Mesenchymal stem cell (in vitro differentiated cells and primary cell): ENCODE measurements around the gene HS1BP3.
A peak's percentile ranks its signal among the peaks of the same experiment; 100 is the strongest.

Source experiments
- DNase-seq: peaks from one replicate; pipeline ENCODE4 v3.0.0-alpha.2; 2013
- H2AFZ ChIP-seq: one replicate; pipeline ENCODE4 v1.6.1; 2013; ENCODE audit warnings: low read depth, mild to moderate bottlenecking, control low read depth, inconsistent platforms, low read length, moderate library complexity
- H2AK5ac ChIP-seq: 2 replicates; pipeline ENCODE4 v1.6.1; 2013; ENCODE audit warnings: low read length, moderate library complexity, mild to moderate bottlenecking, inconsistent platforms; ENCODE audit not compliant: severe bottlenecking
- H2BK120ac ChIP-seq: one replicate; pipeline ENCODE4 v1.6.1; 2013; ENCODE audit warnings: low read depth, mild to moderate bottlenecking, inconsistent platforms, low read length, moderate library complexity
- H2BK12ac ChIP-seq, 2 experiments: one replicate each; pipeline ENCODE4 v1.6.1; 2013; ENCODE audit warnings: inconsistent platforms in 2 of 2, low read length in 2 of 2, mild to moderate bottlenecking in 2 of 2, moderate library complexity in 2 of 2, control low read depth in 1 of 2
- H2BK15ac ChIP-seq: one replicate; pipeline ENCODE4 v1.6.1; 2013; ENCODE audit warnings: mild to moderate bottlenecking, low read depth, inconsistent platforms; ENCODE audit not compliant: poor library complexity, severe bottlenecking
- H2BK5ac ChIP-seq: 2 replicates; pipeline ENCODE4 v1.6.1; 2013; ENCODE audit warnings: low read depth, mild to moderate bottlenecking, low read length, control low read depth, inconsistent platforms; ENCODE audit not compliant: poor library complexity, severe bottlenecking
- H3K14ac ChIP-seq, 2 experiments: one replicate each; pipeline ENCODE4 v1.6.1; 2013; ENCODE audit warnings: inconsistent platforms in 2 of 2, low read length in 2 of 2, control low read depth in 1 of 2, mild to moderate bottlenecking in 1 of 2, moderate library complexity in 1 of 2
- H3K18ac ChIP-seq, 2 experiments: one replicate each; pipeline ENCODE4 v1.6.1; 2013; ENCODE audit warnings: inconsistent platforms in 2 of 2, low read length in 2 of 2, control low read depth in 1 of 2, low read depth in 1 of 2, mild to moderate bottlenecking in 1 of 2
- H3K23ac ChIP-seq, 2 experiments: one replicate each; pipeline ENCODE4 v1.6.1; 2013; ENCODE audit warnings: inconsistent platforms in 2 of 2, low read length in 2 of 2, mild to moderate bottlenecking in 2 of 2, moderate library complexity in 2 of 2, control low read depth in 1 of 2
- H3K27ac ChIP-seq: 2 replicates; pipeline ENCODE4 v1.5.1; 2013; ENCODE audit warnings: mild to moderate bottlenecking, moderate library complexity, low read length, control low read depth, inconsistent platforms; ENCODE audit not compliant: poor library complexity, severe bottlenecking
- H3K27me3 ChIP-seq, 2 experiments: 2 replicates each; pipeline versions ENCODE4 v1.6.1 to v1.7.0; 2013; ENCODE audit warnings: low read length in 2 of 2, mild to moderate bottlenecking in 2 of 2, moderate library complexity in 2 of 2, control low read depth in 1 of 2, inconsistent platforms in 1 of 2; ENCODE audit not compliant: control insufficient read depth in 1 of 2, insufficient read depth in 1 of 2
- H3K36me3 ChIP-seq, 2 experiments: 2 replicates each; pipeline versions ENCODE4 v1.6.1 to v1.7.0; 2013; ENCODE audit warnings: low read length in 2 of 2, control low read depth in 1 of 2, inconsistent platforms in 1 of 2, low read depth in 1 of 2, mild to moderate bottlenecking in 1 of 2; ENCODE audit not compliant: insufficient read depth in 2 of 2, control insufficient read depth in 1 of 2
- H3K4ac ChIP-seq, 2 experiments: one replicate each; pipeline ENCODE4 v1.6.1; 2013; ENCODE audit warnings: inconsistent platforms in 2 of 2, low read length in 2 of 2, mild to moderate bottlenecking in 2 of 2, moderate library complexity in 2 of 2, control low read depth in 1 of 2, low read depth in 1 of 2
- H3K4me1 ChIP-seq: 2 replicates; pipeline ENCODE4 v1.6.1; 2013; ENCODE audit warnings: low read depth, low read length, control low read depth; ENCODE audit not compliant: control insufficient read depth, insufficient read depth
- H3K4me2 ChIP-seq: 2 replicates; pipeline ENCODE4 v1.6.1; 2013; ENCODE audit warnings: low read length, mild to moderate bottlenecking, inconsistent platforms; ENCODE audit not compliant: poor library complexity, severe bottlenecking
- H3K4me3 ChIP-seq, 2 experiments: 2 replicates each; pipeline versions ENCODE4 v1.5.1 to v1.7.0; 2013; ENCODE audit warnings: low read length in 2 of 2, mild to moderate bottlenecking in 2 of 2, control low read depth in 1 of 2, low read depth in 1 of 2; ENCODE audit not compliant: insufficient read depth in 1 of 2
- H3K79me1 ChIP-seq: replicated peaks from 2 replicates; pipeline ENCODE4 v1.6.1; 2013; ENCODE audit warnings: mild to moderate bottlenecking, control low read depth, low read length, inconsistent platforms; ENCODE audit not compliant: poor library complexity, severe bottlenecking
- H3K9ac ChIP-seq: 2 replicates; pipeline ENCODE4 v1.7.0; 2013; ENCODE audit warnings: mild to moderate bottlenecking, low read length, moderate library complexity
- H3K9me3 ChIP-seq: 2 replicates; pipeline ENCODE4 v1.7.0; 2013; ENCODE audit warnings: mild to moderate bottlenecking, low read length; ENCODE audit not compliant: control insufficient read depth
- H4K8ac ChIP-seq: one replicate; pipeline ENCODE4 v1.6.1; 2013; ENCODE audit warnings: inconsistent platforms, mild to moderate bottlenecking, low read length, moderate library complexity
- H4K91ac ChIP-seq: one replicate; pipeline ENCODE4 v1.6.1; 2013; ENCODE audit warnings: mild to moderate bottlenecking, low read length, inconsistent platforms
- WGBS: methylation state at CpG from one replicate; pipeline ENCODE4 v1.1.7; 2013; ENCODE audit warnings: mixed read lengths; 5-methylcytosine and 5-hydroxymethylcytosine counted together

HS1BP3 gene

DNA sequence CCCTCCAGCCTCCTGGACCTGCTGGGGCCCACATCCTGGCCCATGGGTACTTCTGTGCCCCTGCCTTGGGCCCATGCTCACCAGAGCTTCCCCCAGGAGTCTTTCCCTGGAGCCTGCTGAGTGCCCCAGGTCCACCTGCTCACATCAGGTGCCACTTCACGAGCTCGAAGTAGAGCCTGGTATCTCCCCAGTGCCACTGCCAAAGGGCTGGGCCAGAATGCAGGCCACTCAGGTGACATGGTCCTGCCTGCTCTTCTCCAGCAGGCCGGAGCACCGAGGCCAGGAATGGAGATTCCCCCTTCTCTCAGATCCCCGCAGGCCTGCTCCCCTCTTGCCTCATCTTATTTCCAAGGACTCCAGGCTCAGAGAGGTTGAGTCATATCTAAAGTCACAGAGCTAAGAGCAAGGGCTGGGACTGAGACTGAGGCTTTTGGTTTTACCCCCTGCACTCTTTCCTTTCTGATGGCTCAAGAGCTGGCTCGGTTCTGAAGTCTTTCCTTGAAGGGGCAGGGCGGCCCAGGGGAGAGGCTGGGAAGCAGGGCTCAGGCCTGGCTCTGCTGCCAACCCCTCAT is 79.2 kb downstream of the HS1BP3 start:
- no peak overlapping the region for H3K4me3 ChIP-seq
- peak; percentile 44 for DNase-seq
- H2BK15ac ChIP-seq: peak overlapping the region; percentile 71
- H2BK5ac ChIP-seq: no peak overlapping the region
- no peak overlapping the region for H4K91ac ChIP-seq
- peaks cover 0 to 8% of the 10 kb centered on the region in 2 experiments for H3K27me3 ChIP-seq
- peak overlapping the region; percentile 28 to 90 for H2BK12ac ChIP-seq
- H3K36me3 ChIP-seq: no peaks in the 10 kb centered on the region
- no peak overlapping the region for H2AFZ ChIP-seq
- WGBS: 92% methylated on average over 7 of the region's 7 CpGs
- peak overlapping the region; percentile 73 for H2AK5ac ChIP-seq
- H2BK120ac ChIP-seq: peak overlapping the region; percentile 22
- peak overlapping the region in 1 of 2 experiments; percentile 27 for H3K23ac ChIP-seq
- H3K27ac ChIP-seq: no peak overlapping the region
- no peak overlapping the region for H4K8ac ChIP-seq
- H3K4ac ChIP-seq: no peak overlapping the region
- H3K14ac ChIP-seq: peak overlapping the region in 1 of 2 experiments; percentile 30
- peak overlapping the region; percentile 34 to 48 for H3K18ac ChIP-seq
- H3K4me2 ChIP-seq: no peak overlapping the region
- H3K4me1 ChIP-seq: peaks cover 28% of the 10 kb centered on the region
- no peak overlapping the region for H3K9ac ChIP-seq
- H3K9me3 ChIP-seq: no peaks in the 10 kb centered on the region
- H3K79me1 ChIP-seq: no peaks in the 10 kb centered on the region

GRCh38 chr2:20571231-20571630 is 79.7 kb downstream of the HS1BP3 start:
- Histone ChIP-seq H3K4me2 (no peak overlapping the region), H2BK5ac (no peak overlapping the region), H3K36me3 (no peaks in the 10 kb centered on the region), H2AFZ (no peak overlapping the region), H3K79me1 (no peaks in the 10 kb centered on the region), H3K27ac (no peak overlapping the region), H3K14ac (no peak overlapping the region), H3K9ac (no peak overlapping the region), H3K4me1 (peaks cover 30% of the 10 kb centered on the region), H2BK12ac (peak overlapping the region; percentile 28 to 37), H3K23ac (no peak overlapping the region), H3K4ac (no peak overlapping the region), H3K27me3 (peaks cover 0 to 8% of the 10 kb centered on the region in 2 experiments), H2AK5ac (peak overlapping the region; percentile 73), H2BK120ac (peak overlapping the region; percentile 22), H3K18ac (peak overlapping the region; percentile 43 to 45), H4K8ac (no peak overlapping the region), H3K9me3 (no peaks in the 10 kb centered on the region), H4K91ac (peak overlapping the region; percentile 36), H2BK15ac (no peak overlapping the region), H3K4me3 (no peak overlapping the region)
- DNase-seq: no peak
- 93% methylated on average over 10 of the region's 10 CpGs for WGBS

DNA sequence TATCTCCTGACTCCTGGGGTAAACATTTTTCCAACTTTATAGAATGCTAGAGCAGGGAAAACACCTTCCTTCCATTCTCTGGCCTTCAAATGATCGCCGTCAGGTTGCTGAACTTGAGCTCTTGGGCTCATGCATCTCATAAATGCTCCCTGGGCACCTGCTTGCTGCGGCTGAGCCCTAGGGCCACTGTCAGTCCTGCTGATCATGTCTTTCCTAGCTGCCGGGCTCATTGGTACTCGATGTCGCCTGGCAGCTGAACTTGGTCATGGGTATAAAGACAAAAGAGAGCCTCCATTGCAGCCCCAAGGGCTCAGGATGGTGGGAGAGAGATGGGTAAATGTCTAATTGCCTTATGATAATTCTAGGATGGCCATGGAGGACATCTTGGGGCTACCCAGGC is 80.6 kb downstream of the HS1BP3 start:
- H2BK12ac ChIP-seq: no peak overlapping the region
- H3K23ac ChIP-seq: no peak overlapping the region
- H2BK5ac ChIP-seq: no peak overlapping the region
- no peaks in the 10 kb centered on the region for H3K36me3 ChIP-seq
- H4K91ac ChIP-seq: no peak overlapping the region
- no peaks in the 10 kb centered on the region for H3K79me1 ChIP-seq
- WGBS: 99% methylated on average over 6 of the region's 6 CpGs
- peaks cover 39% of the 10 kb centered on the region for H3K4me1 ChIP-seq
- no peak overlapping the region for H2BK120ac ChIP-seq
- H2BK15ac ChIP-seq: no peak overlapping the region
- no peak overlapping the region for H3K14ac ChIP-seq
- H2AFZ ChIP-seq: no peak overlapping the region
- no peak overlapping the region for H3K4me3 ChIP-seq
- H2AK5ac ChIP-seq: no peak overlapping the region
- DNase-seq: no peak
- H3K9me3 ChIP-seq: no peaks in the 10 kb centered on the region
- no peak overlapping the region for H3K27ac ChIP-seq
- peaks cover 0 to 4% of the 10 kb centered on the region in 2 experiments for H3K27me3 ChIP-seq
- H3K4ac ChIP-seq: no peak overlapping the region
- H3K4me2 ChIP-seq: no peak overlapping the region
- H4K8ac ChIP-seq: no peak overlapping the region
- no peak overlapping the region for H3K9ac ChIP-seq
- no peak overlapping the region for H3K18ac ChIP-seq

- Histone ChIP-seq H2AFZ (no peak overlapping the region), H2AK5ac (peak overlapping the region; percentile 76)
- WGBS: 66% methylated on average over 6 of the region's 7 CpGs
Observed at GRCh38 chr2:20569464-20570223, 81.3 kb downstream of the HS1BP3 start.

More at GRCh38 chr2:20569464-20570223, 81.3 kb downstream of the HS1BP3 start:
- H3K36me3 ChIP-seq: no peaks in the 10 kb centered on the region
- H2BK5ac ChIP-seq: no peak overlapping the region
- no peak overlapping the region for H2BK120ac ChIP-seq
- no peak overlapping the region for H3K27ac ChIP-seq
- peak overlapping the region in 1 of 2 experiments; percentile 18 for H3K18ac ChIP-seq
- H3K79me1 ChIP-seq: no peaks in the 10 kb centered on the region
- no peak overlapping the region for H3K14ac ChIP-seq
- H2BK12ac ChIP-seq: peak overlapping the region; percentile 37 to 53
- no peak overlapping the region for H3K4me3 ChIP-seq
- H3K4me1 ChIP-seq: peaks cover 42% of the 10 kb centered on the region
- no peak for DNase-seq
- no peak overlapping the region for H3K9ac ChIP-seq
- peaks cover 0 to 4% of the 10 kb centered on the region in 2 experiments for H3K27me3 ChIP-seq
- no peak overlapping the region for H3K23ac ChIP-seq
- H3K9me3 ChIP-seq: no peaks in the 10 kb centered on the region
- no peak overlapping the region for H3K4me2 ChIP-seq
- peak overlapping the region in 1 of 2 experiments; percentile 13 for H3K4ac ChIP-seq
- peak overlapping the region; percentile 54 for H2BK15ac ChIP-seq
- H4K91ac ChIP-seq: peak overlapping the region; percentile 48
- no peak overlapping the region for H4K8ac ChIP-seq
